GM12878 (cell line): Measurements from ENCODE around the gene DYNLL1.

Experiments
- BMI1 ChIP-seq: fragments of 450-650 bp; IDR thresholded peaks from 2 replicates; pipeline ENCODE4 v1.6.1; 2016; ENCODE audit warnings: mild to moderate bottlenecking, moderate library complexity, borderline replicate concordance
- CTCF ChIP-seq, 3 experiments: IDR thresholded peaks in 2 of 3; conservative IDR thresholded peaks in 1 of 3; 2 replicates each; pipeline ENCODE4 v1.5.1; 2011; ENCODE audit warnings: low read depth in 3 of 3, low read length in 3 of 3, mild to moderate bottlenecking in 3 of 3, control low read depth in 2 of 3, moderate library complexity in 2 of 3, inconsistent platforms in 1 of 3, mixed read lengths in 1 of 3; ENCODE audit not compliant: control insufficient read depth in 2 of 3, insufficient read depth in 1 of 3; ENCODE audit errors: extremely low read depth in 1 of 3
- EP300 ChIP-seq, 2 experiments: fragments of 150-350 bp in 1 of 2; IDR thresholded peaks; 2 replicates each; pipeline ENCODE4 v1.6.1; 2011 to 2012; ENCODE audit warnings: low read depth in 2 of 2, low read length in 2 of 2, borderline replicate concordance in 1 of 2, improper control_type of control experiment in 1 of 2, inconsistent platforms in 1 of 2; ENCODE audit not compliant: control insufficient read depth in 1 of 2
- EZH2 ChIP-seq: IDR thresholded peaks from 2 replicates; pipeline ENCODE4 v1.6.1; 2012; ENCODE audit warnings: low read depth, mild to moderate bottlenecking, control low read depth, inconsistent platforms, low read length, borderline replicate concordance; ENCODE audit not compliant: control insufficient read depth
- NFIC ChIP-seq: IDR thresholded peaks from 2 replicates; pipeline ENCODE4 v1.6.1; 2012; ENCODE audit warnings: low read depth, mild to moderate bottlenecking, inconsistent platforms, low read length, moderate library complexity
- NR2C2 ChIP-seq: IDR thresholded peaks from 2 replicates; pipeline ENCODE4 v1.6.1; 2011; ENCODE audit warnings: borderline replicate concordance, low read depth; ENCODE audit not compliant: control insufficient read depth, insufficient read length
- POLR2A ChIP-seq: IDR thresholded peaks from 2 replicates; pipeline ENCODE4 v1.6.1; 2011; ENCODE audit warnings: low read depth, mild to moderate bottlenecking, low read length
- POLR2AphosphoS5 ChIP-seq: IDR thresholded peaks from 2 replicates; pipeline ENCODE4 v1.6.1; 2011; ENCODE audit warnings: mild to moderate bottlenecking, low read length, inconsistent platforms
- SIN3A ChIP-seq: IDR thresholded peaks from 2 replicates; pipeline ENCODE4 v1.6.1; 2012; ENCODE audit warnings: low read depth, low read length, improper control_type of control experiment
- SKIL ChIP-seq: fragments of 450-650 bp; IDR thresholded peaks from 2 replicates; pipeline ENCODE4 v1.6.1; 2017; ENCODE audit warnings: mild to moderate bottlenecking, low read depth, inconsistent platforms; ENCODE audit not compliant: poor library complexity, severe bottlenecking
- SPI1 ChIP-seq: IDR thresholded peaks from 2 replicates; pipeline ENCODE4 v1.6.1; 2011; ENCODE audit warnings: low read depth, mild to moderate bottlenecking, low read length, moderate library complexity, borderline replicate concordance; ENCODE audit not compliant: insufficient read depth
- TAF1 ChIP-seq: IDR thresholded peaks from 2 replicates; pipeline ENCODE4 v1.6.1; 2011; ENCODE audit warnings: mild to moderate bottlenecking, low read depth, low read length, borderline replicate concordance
- ZNF687 ChIP-seq: fragments of 450-650 bp; IDR thresholded peaks from 2 replicates; pipeline ENCODE4 v1.6.1; 2017; ENCODE audit warnings: mild to moderate bottlenecking, moderate library complexity

- TF ChIP-seq TAF1 (no peak), SPI1 (no peak), BMI1 (no peak), NFIC (no peak), SIN3A (no peak), EZH2 (no peak), CTCF (IDR thresholded peaks at IDR 0.05 in 2 of 3, conservative IDR thresholded peaks at IDR 0.05 in 1 of 3; ENCODE audit: control insufficient read depth in 2 of 3, extremely low read depth in 1 of 3, insufficient read depth in 1 of 3, low read depth in 3 of 3, low read length in 3 of 3) (no peak), ZNF687 (no peak), POLR2AphosphoS5 (no peak), SKIL (no peak), NR2C2 (no peak), POLR2A (no peak), EP300 (IDR thresholded peaks at IDR 0.05; ENCODE audit: borderline replicate concordance in 1 of 2, control insufficient read depth in 1 of 2, low read depth in 2 of 2, low read length in 2 of 2) (no peak)
Measured at GRCh38 chr12:120508537-120508936, 12.6 kb downstream of the DYNLL1 start.
